Purkinje cell (primary cell): ENCODE results near the gene KCTD12. TPM values are rescaled to one million over a fixed set of nuclear protein-coding genes. Genes with fewer than 3 reads are reported as not detected.

ENCODE experiments used
- polyA plus RNA-seq: library from polyadenylated mRNA; unstranded; fragments of >200 nt; fragmentation: Nextera tagmentation; gene quantifications from 2 replicates; pipeline ENCODE4 v1.2.1, GENCODE V29; 2014

KCTD12 gene
- polyA plus RNA-seq, result 377 and 553 TPM in 2 replicates

DNA sequence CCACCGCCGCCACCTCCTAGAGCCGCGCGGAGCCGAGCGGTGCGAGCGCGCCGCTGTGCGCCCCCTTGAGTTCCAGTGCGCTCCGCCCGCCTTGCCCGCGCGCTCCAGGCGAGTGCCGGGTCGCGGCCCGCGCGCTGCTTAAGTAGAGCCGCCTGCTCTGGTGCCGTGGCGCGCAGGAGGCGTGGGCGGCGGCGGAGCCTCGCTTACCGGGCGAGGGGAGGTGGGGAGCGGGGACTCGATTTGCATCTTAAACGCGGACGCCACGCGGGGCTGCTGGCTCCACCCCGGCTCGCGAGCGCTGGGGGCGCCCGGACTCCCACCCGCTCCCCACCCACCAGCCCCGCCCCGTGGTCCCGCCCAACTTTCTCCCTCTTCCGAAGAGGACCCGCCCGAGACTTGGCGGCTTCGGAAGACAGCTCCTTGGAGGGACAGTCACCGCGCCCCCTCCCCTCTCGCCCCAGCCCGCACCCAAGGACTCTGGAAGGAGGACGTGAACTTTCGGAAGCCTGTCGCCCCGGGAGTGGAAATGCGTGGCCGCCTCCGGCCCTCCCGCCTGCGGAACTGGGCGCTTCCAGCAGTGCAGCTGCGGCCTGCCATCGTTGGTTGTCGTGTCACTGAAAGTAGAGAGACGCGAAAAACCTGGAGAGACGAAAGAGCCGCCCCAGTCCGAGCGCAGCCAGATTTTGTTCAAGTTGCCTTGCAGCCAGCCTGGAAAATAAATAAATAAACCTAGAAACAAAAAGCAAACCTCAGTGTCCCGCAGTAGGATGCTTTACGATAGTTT lies at the start of gene KCTD12:
KCTD12 (minus strand) TSS at position 114 of the 784 bp plus-strand sequence. CDS start 257 bp downstream, outside the sequence.

Other genes starting within 250 kb of the KCTD12 start
- not detected in 2 replicates for gene ACOD1, start 62.1 kb upstream of the KCTD12 start, polyA plus RNA-seq
- gene CLN5, start 105.7 kb upstream of the KCTD12 start, polyA plus RNA-seq, result 9.2 and 14.1 TPM in 2 replicates
- gene FBXL3, start 140.8 kb upstream of the KCTD12 start, polyA plus RNA-seq, result 151 and 164 TPM in 2 replicates